Stomach (tissue), 4 donors: ENCODE data around the gene CAMK1.

Experiments
- EP300 ChIP-seq: sonication (generic); formaldehyde crosslinking; IDR thresholded peaks from one replicate; pipeline ENCODE4 v1.6.1; 2017; ENCODE audit warnings: antibody characterized with exemption
- POLR2A ChIP-seq, 4 donors: fragments of 450-650 bp; IDR thresholded peaks; one replicate each; pipeline ENCODE4 v1.6.1; 2016; ENCODE audit warnings: antibody characterized with exemption in 4 of 4, control low read depth in 2 of 4, mild to moderate bottlenecking in 1 of 4, moderate library complexity in 1 of 4

GRCh38 chr3:9795207-9795606, 25.5 kb upstream of the CAMK1 start:
- TF ChIP-seq POLR2A (IDR thresholded peaks at IDR 0.05), result no peak
- no peak for TF ChIP-seq EP300
